Raji (cell line): ENCODE results near the gene UNC5C.

Experiments used
- POLR2A ChIP-seq: IDR thresholded peaks from 2 replicates; pipeline ENCODE4 v1.6.1; 2011; ENCODE audit warnings: low read depth, low read length, control low read depth; ENCODE audit not compliant: insufficient read depth

Gene UNC5C

GRCh38 chr4:95510877-95511276, 37.9 kb downstream of the UNC5C start:
- TF ChIP-seq POLR2A: no peak

- TF ChIP-seq POLR2A: no peak
These were observed 38.6 kb downstream of the UNC5C start for GRCh38 chr4:95510145-95510544.

- no peak for TF ChIP-seq POLR2A
These were observed 40.4 kb downstream of the UNC5C start for GRCh38 chr4:95508421-95508820.

GRCh38 chr4:95507561-95507960, 41.2 kb downstream of the UNC5C start:
- no peak for TF ChIP-seq POLR2A

- TF ChIP-seq POLR2A: no peak
These were observed 41.6 kb downstream of the UNC5C start for GRCh38 chr4:95507147-95507546.

- no peak for TF ChIP-seq POLR2A
These were observed 42.5 kb downstream of the UNC5C start for GRCh38 chr4:95506264-95506663.

GRCh38 chr4:95505799-95506198, 43.0 kb downstream of the UNC5C start:
- TF ChIP-seq POLR2A: no peak

- TF ChIP-seq POLR2A: no peak
These were observed 43.6 kb downstream of the UNC5C start for GRCh38 chr4:95505151-95505550.

GRCh38 chr4:95504501-95504900, 44.3 kb downstream of the UNC5C start:
- no peak for TF ChIP-seq POLR2A

GRCh38 chr4:95500361-95500760, 48.4 kb downstream of the UNC5C start:
- no peak for TF ChIP-seq POLR2A

- no peak for TF ChIP-seq POLR2A
These were observed 49.5 kb downstream of the UNC5C start for GRCh38 chr4:95499291-95499696.

GRCh38 chr4:95494186-95494585, 54.6 kb downstream of the UNC5C start:
- TF ChIP-seq POLR2A: no peak

GRCh38 chr4:95478679-95479078, 70.1 kb downstream of the UNC5C start:
- TF ChIP-seq POLR2A: no peak

- no peak for TF ChIP-seq POLR2A
These were observed 72.7 kb downstream of the UNC5C start for GRCh38 chr4:95476121-95476520.

- TF ChIP-seq POLR2A: no peak
These were observed 76.2 kb downstream of the UNC5C start for GRCh38 chr4:95472534-95472933.

- TF ChIP-seq POLR2A: no peak
These were observed 78.2 kb downstream of the UNC5C start for GRCh38 chr4:95470622-95471021.

GRCh38 chr4:95469617-95470016, 79.2 kb downstream of the UNC5C start:
- TF ChIP-seq POLR2A: no peak

- TF ChIP-seq POLR2A: no peak
These were observed 82.0 kb downstream of the UNC5C start for GRCh38 chr4:95466791-95467190.
